Ovary (tissue), 9 donors: Measurements from ENCODE around the gene FABP3. TPM values are rescaled to one million over a fixed set of nuclear protein-coding genes. Genes with fewer than 3 reads are reported as not detected.

ENCODE experiments used
- DNase-seq, 5 donors: peaks; one replicate each; pipeline ENCODE4 v3.0.0-alpha.2; 2019 to 2020
- H3K27ac ChIP-seq, 2 donors: fragments of 200-600 bp; one replicate each; pipeline versions ENCODE4 v1.5.1 to v1.8.0; 2019 to 2022
- H3K27me3 ChIP-seq: fragments of 200-600 bp; one replicate; pipeline ENCODE4 v1.8.0; 2022
- H3K36me3 ChIP-seq: fragments of 200-600 bp; sonication (generic); one replicate; pipeline ENCODE4 v1.5.1; 2019
- H3K4me1 ChIP-seq: one replicate; pipeline ENCODE4 v1.8.1; 2013; ENCODE audit warnings: mild to moderate bottlenecking, moderate library complexity; ENCODE audit not compliant: insufficient read depth
- H3K4me3 ChIP-seq: fragments of 200-600 bp; sonication (generic); one replicate; pipeline ENCODE4 v1.5.1; 2017
- H3K9me3 ChIP-seq, 2 donors: fragments of 200-600 bp in 1 of 2; sonication (generic) in 1 of 2; one replicate each; pipeline versions ENCODE4 v1.5.1 to v1.8.1; 2013 to 2019; ENCODE audit warnings: mild to moderate bottlenecking in 1 of 2, moderate library complexity in 1 of 2
- EP300 ChIP-seq: sonication (generic); formaldehyde crosslinking; IDR thresholded peaks from one replicate; pipeline ENCODE4 v1.6.1; 2017; ENCODE audit warnings: antibody characterized with exemption
- POLR2A ChIP-seq: fragments of 450-650 bp; IDR thresholded peaks from one replicate; pipeline ENCODE4 v1.6.1; 2017; ENCODE audit warnings: antibody characterized with exemption, mild to moderate bottlenecking, moderate library complexity
- WGBS, 3 donors: extraction: QIAGEN DNeasy Blood & Tissue Kit in 1 of 3; methylation state at CpG; one replicate each; pipeline versions ENCODE4 v1.1.5 to v1.1.7; 2013 to 2017; 5-methylcytosine and 5-hydroxymethylcytosine counted together
- intact Hi-C, 4 donors: fragments of 100-400 bp; cut with DNase I; formaldehyde crosslinking; loops; one replicate each; pipeline versions ENCODE4 v1.11.0 to v1.15.1; 2022 to 2023
- polyA plus RNA-seq, 2 donors: library from polyadenylated mRNA; stranded (reverse); fragments of 200-250 nt in 1 of 2; fragments of 350-450 nt in 1 of 2; fragmentation: Illumina TruSeq in 1 of 2; extraction: RNeasy Lipid Tissue Mini Kit (QIAGEN cat#74804) in 1 of 2; gene quantifications; one replicate each; pipeline ENCODE4 v1.2.3, GENCODE V29; 2013 to 2014
- total RNA-seq, 7 donors: library from RNA; depleted of rRNA in 2 of 7; stranded (reverse); fragments of >200 nt in 2 of 7; fragmentation: NEBNext Ultra II Directional in 3 of 7; extraction: Animal tissue kit (Norgen Biotek cat#: 25700) in 3 of 7; gene quantifications; one replicate each; pipeline versions ENCODE4 v1.1.0 to v1.2.4, GENCODE V29; 2016 to 2023
- TF ChIP-seq, protein P1 (sequence below), 3 donors: fragments of 450-650 bp in 2 of 3; fragments of 200-600 bp in 1 of 3; IDR thresholded peaks; one replicate each; pipeline versions ENCODE4 v1.5.1 to v1.8.0; 2016 to 2022; ENCODE audit warnings: antibody characterized with exemption in 3 of 3, mild to moderate bottlenecking in 1 of 3
- donor health status: DM: no; HTN: no; CAD: no; lungs with moderate emphysema.
- donor health status: DM: no; HTN: no; CAD: no.
- donor health status: Bipolar disorder and iron deficiency.
- donor health status: DM: yes; HTN: yes; CAD: no.
- donor health status: DM: no; HTN: no; CAD: no.
- donor health status: DM: yes; HTN: yes; CAD: no.

Gene FABP3
- total and polyA plus RNA-seq, 9 donors, result 3.3 to 153 (median 24.2) TPM

GRCh38 chr1:31373897-31374486, 1.1 kb upstream of the FABP3 start:
- Histone ChIP-seq H3K4me3 (peak overlapping the region; percentile 43), H3K27ac (peak overlapping the region; percentile 72 to 89), H3K36me3 (no peaks in the 10 kb centered on the region), H3K9me3 (no peaks in the 10 kb centered on the region), H3K4me1 (peaks cover 26% of the 10 kb centered on the region), H3K27me3 (no peaks in the 10 kb centered on the region)
- intact Hi-C loops, result no loop called here
- WGBS, 3 donors, result 20 to 23% (median 23%) methylated on average over 11 of the region's 11 CpGs
- DNase-seq, result no peak
- TF ChIP-seq EP300 (no peak), POLR2A (no peak)
- TF ChIP-seq, protein P1, sequence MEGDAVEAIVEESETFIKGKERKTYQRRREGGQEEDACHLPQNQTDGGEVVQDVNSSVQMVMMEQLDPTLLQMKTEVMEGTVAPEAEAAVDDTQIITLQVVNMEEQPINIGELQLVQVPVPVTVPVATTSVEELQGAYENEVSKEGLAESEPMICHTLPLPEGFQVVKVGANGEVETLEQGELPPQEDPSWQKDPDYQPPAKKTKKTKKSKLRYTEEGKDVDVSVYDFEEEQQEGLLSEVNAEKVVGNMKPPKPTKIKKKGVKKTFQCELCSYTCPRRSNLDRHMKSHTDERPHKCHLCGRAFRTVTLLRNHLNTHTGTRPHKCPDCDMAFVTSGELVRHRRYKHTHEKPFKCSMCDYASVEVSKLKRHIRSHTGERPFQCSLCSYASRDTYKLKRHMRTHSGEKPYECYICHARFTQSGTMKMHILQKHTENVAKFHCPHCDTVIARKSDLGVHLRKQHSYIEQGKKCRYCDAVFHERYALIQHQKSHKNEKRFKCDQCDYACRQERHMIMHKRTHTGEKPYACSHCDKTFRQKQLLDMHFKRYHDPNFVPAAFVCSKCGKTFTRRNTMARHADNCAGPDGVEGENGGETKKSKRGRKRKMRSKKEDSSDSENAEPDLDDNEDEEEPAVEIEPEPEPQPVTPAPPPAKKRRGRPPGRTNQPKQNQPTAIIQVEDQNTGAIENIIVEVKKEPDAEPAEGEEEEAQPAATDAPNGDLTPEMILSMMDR (IDR thresholded peaks at IDR 0.05), result no peak

GRCh38 chr1:31372751-31373055, 173 bp downstream of the FABP3 start:
- Histone ChIP-seq H3K36me3 (no peaks in the 10 kb centered on the region), H3K4me1 (peaks cover 34% of the 10 kb centered on the region), H3K9me3 (no peaks in the 10 kb centered on the region), H3K4me3 (peak overlapping the region; percentile 43), H3K27ac (peak overlapping the region; percentile 72 to 89), H3K27me3 (no peaks in the 10 kb centered on the region)
- WGBS, 3 donors, result 40 to 53% (median 51%) methylated on average over 10 of the region's 10 CpGs
- TF ChIP-seq POLR2A (peak; percentile 28), EP300 (no peak)
- peak in 1 of 5 donors; percentile 26 for DNase-seq
- intact Hi-C loops, result no loop called here

DNA sequence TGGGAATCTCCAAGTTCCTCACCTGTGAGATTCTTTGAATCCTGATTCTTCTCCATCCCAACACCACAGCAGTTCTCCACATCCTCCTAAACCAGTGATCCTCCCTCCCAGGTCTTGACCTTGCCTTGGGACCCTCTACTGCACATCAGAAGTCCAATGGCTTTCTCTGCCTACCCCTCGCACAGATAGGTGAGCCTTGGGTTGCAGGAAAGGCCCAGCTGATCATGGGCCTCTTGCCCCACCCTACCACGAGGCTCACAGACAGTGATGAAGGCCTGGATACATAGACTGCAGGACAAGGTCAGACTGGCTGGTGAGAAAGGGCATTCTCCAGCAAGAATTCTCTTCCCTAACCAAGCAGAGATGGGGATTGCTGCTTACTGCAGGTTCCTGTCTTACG, 825 bp downstream of the FABP3 start:
- no peak overlapping the region for H3K4me3 ChIP-seq
- peaks cover 34% of the 10 kb centered on the region for H3K4me1 ChIP-seq

GRCh38 chr1:31371121-31371959, 1.5 kb downstream of the FABP3 start:
- DNase-seq, result peak in 4 of 5 donors; percentile 24 to 58 (median 33)
- H3K4me1 ChIP-seq, result peaks cover 34% of the 10 kb centered on the region
- H3K9me3 ChIP-seq, result no peaks in the 10 kb centered on the region
- H3K4me3 ChIP-seq, result no peak overlapping the region
- TF ChIP-seq POLR2A (no peak), EP300 (no peak)
- TF ChIP-seq, protein P1 (IDR thresholded peaks at IDR 0.05), result no peak
- no peaks in the 10 kb centered on the region for H3K27me3 ChIP-seq
- intact Hi-C loops, result no loop called here
- peak overlapping the region in 1 of 2 donors; percentile 89 for H3K27ac ChIP-seq
- H3K36me3 ChIP-seq, result no peaks in the 10 kb centered on the region
- WGBS, 3 donors, result 43 to 44% (median 44%) methylated on average over 10 of the region's 10 CpGs

More for the DNA sequence above, 825 bp downstream of the FABP3 start:
- no peak for TF ChIP-seq POLR2A
- no peak for TF ChIP-seq EP300
- TF ChIP-seq, protein P1 (IDR thresholded peaks at IDR 0.05), result no peak
- DNase-seq, result no peak
- H3K27me3 ChIP-seq, result no peaks in the 10 kb centered on the region
- H3K27ac ChIP-seq, result peak overlapping the region; percentile 72 to 89
- intact Hi-C loops, result no loop called here
- WGBS, 3 donors, result 76 to 80% (median 80%) methylated on average over 3 of the region's 3 CpGs
- no peaks in the 10 kb centered on the region for H3K36me3 ChIP-seq
- H3K9me3 ChIP-seq, result no peaks in the 10 kb centered on the region

DNA sequence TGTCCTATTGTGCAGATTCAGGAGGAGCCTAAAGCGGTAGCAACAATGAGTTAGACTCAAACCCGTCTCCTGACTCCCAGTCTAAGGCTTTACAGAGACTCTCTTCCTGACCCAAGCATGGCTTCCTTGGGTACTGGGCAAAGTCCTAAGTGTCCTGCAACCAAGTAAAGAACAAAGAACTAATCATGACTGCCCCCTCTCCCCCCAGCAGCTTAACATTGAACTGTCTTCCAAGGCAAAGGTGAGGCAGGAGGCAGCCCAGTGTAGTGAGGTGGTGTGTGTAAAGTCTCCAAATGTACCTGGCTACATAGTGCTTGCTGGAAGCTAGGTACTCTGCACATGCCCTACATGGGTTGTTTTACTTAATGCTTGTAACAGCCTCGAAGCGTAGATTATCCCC, 2.3 kb downstream of the FABP3 start:
- no peaks in the 10 kb centered on the region for H3K36me3 ChIP-seq
- no peak for DNase-seq
- TF ChIP-seq EP300 (no peak), POLR2A (no peak)
- TF ChIP-seq, protein P1 (IDR thresholded peaks at IDR 0.05), result no peak
- no peak overlapping the region for H3K4me3 ChIP-seq
- WGBS, 3 donors, result 96 to 98% (median 97%) methylated on average over 4 of the region's 4 CpGs
- H3K9me3 ChIP-seq, result no peaks in the 10 kb centered on the region
- H3K27ac ChIP-seq, result peak overlapping the region in 1 of 2 donors; percentile 89
- intact Hi-C loops, result no loop called here
- peaks cover 34% of the 10 kb centered on the region for H3K4me1 ChIP-seq
- H3K27me3 ChIP-seq, result no peaks in the 10 kb centered on the region
